Right renal cortex interstitium (tissue), 3 donors: ENCODE results near the gene KIAA1549. TPM values are rescaled to one million over a fixed set of nuclear protein-coding genes. Genes with fewer than 3 reads are reported as not detected.
"Not testable (repeated sequence)": the region's sequence is repeated elsewhere in the genome, so short reads cannot be mapped to it uniquely, and the experiment has no call there.

Experiments used
- DNase-seq, 3 donors: peaks; one replicate each; pipeline ENCODE4 v3.0.0-alpha.2; 2013; ENCODE audit warnings: low read depth in 3 of 3, low spot score in 2 of 3
- polyA plus RNA-seq, 3 donors: library from polyadenylated mRNA; unstranded; fragments of 120-200 nt; gene quantifications; one replicate each; pipeline ENCODE4 v1.2.1, GENCODE V29; 2013; ENCODE audit not compliant: insufficient read length in 3 of 3

Gene KIAA1549
- polyA plus RNA-seq, 3 donors: 11.9 to 13.6 (median 12.4) TPM

GRCh38 chr7:138945154-138945553, 36.0 kb downstream of the KIAA1549 start:
- no peak for DNase-seq

DNA sequence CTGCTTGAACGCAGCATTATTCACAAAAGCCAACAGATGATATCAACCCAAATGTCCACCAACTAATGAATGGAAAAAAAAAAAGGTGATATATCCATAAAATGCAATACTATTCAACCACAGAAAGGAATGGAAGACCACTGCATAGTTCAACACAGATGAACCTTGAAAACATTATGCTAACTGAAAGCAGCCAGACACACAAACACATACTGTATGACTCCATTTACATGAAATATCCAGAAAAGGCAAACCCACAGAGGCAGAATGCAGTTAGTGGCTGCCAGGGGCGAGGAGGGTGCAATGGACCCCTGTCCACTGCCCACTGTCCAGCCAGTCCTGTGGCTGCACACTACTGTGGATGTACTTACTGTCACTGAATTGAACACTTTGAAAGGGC, 36.6 kb downstream of the KIAA1549 start:
- DNase-seq: no peak

DNA sequence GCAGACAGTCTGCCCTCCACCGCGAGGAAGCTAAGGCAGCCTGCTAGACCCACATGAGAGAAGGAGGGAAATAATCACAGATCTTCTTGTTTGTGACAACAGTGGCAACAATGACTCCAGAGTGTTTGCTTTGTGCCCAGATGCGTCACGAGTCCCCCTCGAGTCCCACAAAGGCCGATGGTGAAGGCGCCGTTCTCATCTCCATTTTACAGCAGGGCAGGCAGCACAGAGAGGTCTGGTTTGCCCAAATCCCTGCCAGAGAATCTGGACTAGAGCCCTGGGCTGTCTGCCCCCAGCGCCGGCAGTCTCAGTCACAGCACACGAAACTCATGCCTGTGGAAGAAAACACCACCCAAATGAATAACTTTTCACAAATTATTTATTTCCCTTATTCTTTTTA, 38.1 kb downstream of the KIAA1549 start:
- no peak for DNase-seq

DNA sequence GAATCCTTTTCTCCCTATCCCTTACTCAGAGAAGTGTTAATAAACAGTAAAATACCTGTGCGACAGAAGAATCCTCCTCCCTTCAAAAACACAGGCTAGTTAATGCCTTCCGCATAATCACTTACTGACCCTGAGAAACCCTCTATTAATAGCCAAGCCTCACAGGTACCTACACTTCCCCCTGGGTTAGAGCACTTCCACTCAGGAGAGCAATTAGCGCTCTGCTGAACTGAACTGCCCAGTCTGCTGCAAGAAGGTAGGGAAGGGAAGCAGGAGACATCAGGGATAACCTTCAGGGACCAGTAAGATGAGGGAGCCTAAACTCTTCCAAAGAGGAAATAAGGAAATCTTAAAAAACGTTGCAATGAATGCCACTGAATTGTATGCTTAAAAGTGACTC, 39.6 kb downstream of the KIAA1549 start:
- no peak for DNase-seq

DNA sequence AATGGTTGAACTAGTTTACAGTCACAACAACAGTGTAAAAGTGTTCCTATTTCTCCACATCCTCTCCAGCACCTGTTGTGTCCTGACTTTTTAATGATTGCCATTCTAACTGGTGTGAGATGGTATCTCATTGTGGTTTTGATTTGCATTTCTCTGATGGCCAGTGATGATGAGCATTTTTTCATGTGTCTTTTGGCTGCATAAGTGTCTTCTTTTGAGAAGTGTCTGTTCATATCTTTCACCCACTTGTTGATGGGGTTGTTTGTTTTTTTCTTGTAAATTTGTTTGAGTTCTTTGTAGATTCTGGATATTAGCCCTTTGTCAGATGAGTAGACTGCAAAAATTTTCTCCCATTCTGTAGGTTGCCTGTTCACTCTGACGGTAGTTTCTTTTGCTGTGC, 40.6 kb downstream of the KIAA1549 start:
- DNase-seq: not testable (repeated sequence)

DNA sequence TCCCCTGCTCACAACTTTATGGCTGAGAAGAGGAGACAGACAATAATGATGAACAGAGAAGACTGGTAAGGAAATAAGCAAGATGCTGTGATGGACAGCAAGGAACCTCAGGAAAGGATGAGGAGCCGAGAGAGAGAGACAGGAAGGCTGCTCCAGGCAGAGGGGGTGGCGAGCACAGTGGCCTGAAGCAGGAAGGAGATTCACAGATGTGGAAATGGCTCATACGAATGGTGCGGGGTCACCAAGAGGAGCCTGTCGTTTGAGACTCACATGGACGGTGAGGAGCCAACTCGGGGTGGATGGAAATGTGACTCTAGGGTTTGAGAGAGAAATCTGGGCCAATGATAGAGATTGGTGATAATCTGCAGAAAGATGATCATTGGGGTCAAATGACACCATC, 43.7 kb downstream of the KIAA1549 start:
- no peak for DNase-seq

- DNase-seq: no peak
These were observed 45.7 kb downstream of the KIAA1549 start for GRCh38 chr7:138935465-138936011.

DNA sequence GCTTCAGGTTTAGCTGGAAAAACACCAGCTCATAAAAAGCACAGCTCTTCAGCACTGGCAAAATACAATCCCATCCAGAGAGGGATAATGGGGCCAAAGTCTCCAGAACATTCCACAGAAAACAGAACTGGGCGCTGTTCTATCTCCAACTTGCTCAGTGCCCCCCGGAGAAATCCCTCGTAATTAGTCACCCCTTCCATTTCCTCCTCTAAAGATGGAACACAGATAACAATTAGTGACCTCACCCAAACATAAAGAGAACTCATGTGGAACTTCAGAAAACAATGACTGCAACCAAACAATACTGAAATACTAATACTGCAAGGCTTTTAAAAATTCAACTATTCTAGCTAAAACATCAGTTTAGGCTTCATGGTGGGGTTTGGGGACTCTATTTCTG, 46.3 kb downstream of the KIAA1549 start:
- DNase-seq: no peak

- DNase-seq: no peak
These were observed 46.8 kb downstream of the KIAA1549 start for GRCh38 chr7:138934367-138934766.

DNA sequence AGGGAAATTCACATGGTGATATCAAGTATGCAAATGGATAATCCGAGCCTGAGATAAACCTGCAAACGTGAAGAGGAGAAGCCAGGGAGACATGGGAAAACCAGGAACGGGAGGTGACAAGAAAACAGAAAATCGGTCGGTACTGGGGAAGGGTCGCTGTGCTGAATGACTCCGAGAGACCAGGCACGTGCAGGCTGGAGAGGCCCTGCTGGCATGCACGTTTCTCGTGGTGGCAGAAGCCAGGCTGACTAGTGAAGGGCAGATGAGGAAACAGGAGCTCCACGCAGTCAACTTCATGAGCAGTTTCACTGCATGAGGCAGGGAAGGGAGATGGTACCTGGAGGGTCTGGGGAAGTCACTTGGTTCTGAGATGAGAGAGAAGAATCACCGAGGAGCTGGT, 48.3 kb downstream of the KIAA1549 start:
- no peak for DNase-seq

DNA sequence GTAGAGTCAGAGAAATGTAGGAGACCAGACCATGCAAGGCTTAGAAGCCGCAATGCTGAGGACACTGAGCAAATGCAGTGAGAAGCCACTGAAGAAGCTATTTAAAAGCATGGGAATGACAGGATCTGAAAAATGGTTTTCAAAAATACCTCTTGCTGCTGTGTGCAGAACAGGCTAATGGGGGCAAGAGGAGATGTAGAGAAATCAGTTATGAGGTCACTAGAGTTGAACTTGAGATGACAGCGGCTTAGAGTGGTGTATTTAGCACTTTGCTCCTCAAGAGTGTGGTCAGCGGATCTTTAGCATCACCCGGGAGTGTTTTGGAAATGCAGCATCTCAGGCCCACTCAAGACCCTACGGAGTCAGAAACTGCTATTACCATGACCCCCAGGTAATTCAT, 48.8 kb downstream of the KIAA1549 start:
- no peak for DNase-seq

DNA sequence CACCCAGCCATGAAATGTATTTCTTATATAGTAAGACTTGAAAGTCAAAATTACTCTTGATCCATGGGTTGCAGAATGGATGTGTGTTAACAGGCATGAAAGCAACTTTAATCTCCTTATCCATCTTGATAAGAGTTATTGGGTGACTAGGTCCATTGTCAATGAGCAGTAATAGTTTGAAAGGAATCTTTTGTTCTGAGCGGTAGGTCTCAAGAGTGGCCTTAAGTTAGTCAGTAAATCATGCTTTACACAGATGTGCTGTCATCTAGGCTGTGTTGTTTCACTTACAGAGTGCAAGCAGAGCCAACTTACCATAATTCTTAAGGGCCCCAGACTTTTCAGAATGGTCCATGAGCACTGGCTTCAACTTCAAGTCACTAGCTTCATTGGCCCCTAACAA, 51.2 kb downstream of the KIAA1549 start:
- no peak for DNase-seq

- DNase-seq: no peak
These were observed 55.0 kb downstream of the KIAA1549 start for GRCh38 chr7:138926241-138926612.

DNA sequence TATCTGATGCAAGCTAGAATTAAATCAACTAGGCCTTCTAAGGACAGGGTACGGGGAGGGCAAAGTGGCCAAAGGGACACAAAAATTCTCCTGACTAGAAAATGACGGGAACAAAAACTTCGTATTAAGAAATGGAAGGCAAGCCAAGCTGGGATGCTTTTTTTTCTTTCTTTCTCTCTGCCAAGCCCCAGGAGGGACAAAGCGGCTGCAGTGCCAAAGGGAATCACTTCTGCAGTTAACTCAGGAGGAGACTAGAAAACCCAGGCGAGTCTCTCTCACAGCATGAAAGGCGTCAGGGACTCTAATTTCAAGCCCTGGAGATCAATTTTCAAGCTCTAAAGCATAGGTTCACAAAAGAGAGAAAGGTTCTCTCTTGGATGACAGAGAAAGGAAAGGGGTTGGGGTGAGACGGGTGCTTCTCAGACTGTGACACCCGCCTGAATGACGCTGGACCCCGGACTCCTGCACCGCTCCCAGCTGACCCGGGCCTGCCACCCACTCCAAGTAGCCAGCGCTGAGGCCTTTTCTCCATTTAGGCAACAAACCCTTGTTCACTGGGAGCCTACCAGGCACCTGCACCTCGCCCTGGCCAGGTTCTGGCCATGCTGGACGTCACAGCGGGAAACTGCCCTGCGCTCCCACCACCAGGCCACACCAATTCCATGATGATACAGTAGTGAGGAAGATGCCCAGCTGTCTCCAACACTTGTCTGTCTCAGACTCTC, 56.5 kb downstream of the KIAA1549 start:
- DNase-seq: no peak

DNA sequence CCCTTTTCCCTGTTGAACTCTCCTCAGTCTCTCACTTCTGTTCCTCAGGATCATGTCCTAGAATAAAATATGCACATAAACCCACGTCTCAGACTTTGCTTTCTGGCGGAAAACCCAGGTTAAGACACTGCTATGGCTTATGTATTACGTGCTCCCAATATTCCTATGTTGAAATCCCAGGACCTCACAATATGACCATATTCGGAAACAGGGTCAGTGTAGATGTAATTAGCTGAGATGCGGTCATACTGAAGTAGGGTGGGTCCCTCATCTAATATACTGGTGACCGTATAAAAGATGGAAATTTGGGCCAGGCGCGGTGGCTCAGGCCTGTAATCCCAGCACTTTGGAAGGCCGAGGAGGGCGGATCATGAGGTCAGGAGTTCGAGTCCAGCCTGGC, 59.9 kb downstream of the KIAA1549 start:
- no peak for DNase-seq

GRCh38 chr7:138919911-138920310, 61.3 kb downstream of the KIAA1549 start:
- DNase-seq: no peak

DNA sequence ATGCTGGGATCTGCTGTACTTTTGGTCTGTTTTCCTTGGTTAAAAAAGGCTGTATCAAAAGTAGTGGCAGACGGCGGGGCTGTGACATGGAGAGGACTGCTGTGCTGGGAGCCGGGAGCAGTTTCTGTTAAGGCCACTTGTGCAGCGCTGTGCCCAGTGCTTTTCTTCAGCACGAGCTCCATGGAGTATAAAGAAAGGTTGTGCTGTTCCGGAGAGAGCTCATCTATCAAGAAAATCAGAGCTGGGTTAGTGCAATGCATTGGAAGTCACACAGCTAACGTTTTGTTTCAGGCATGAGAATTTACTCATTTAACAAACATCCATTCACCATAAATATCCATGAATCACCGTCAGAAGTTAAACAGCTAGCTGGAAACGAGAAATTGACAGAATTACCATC, 62.0 kb downstream of the KIAA1549 start:
- DNase-seq: no peak

- no peak for DNase-seq
These were observed 62.4 kb downstream of the KIAA1549 start for GRCh38 chr7:138918756-138919155.

- no peak for DNase-seq
These were observed 63.0 kb downstream of the KIAA1549 start for GRCh38 chr7:138918176-138918575.

- no peak for DNase-seq
These were observed 63.4 kb downstream of the KIAA1549 start for GRCh38 chr7:138917771-138918170.

- no peak for DNase-seq
These were observed 64.5 kb downstream of the KIAA1549 start for GRCh38 chr7:138916731-138917130.

DNA sequence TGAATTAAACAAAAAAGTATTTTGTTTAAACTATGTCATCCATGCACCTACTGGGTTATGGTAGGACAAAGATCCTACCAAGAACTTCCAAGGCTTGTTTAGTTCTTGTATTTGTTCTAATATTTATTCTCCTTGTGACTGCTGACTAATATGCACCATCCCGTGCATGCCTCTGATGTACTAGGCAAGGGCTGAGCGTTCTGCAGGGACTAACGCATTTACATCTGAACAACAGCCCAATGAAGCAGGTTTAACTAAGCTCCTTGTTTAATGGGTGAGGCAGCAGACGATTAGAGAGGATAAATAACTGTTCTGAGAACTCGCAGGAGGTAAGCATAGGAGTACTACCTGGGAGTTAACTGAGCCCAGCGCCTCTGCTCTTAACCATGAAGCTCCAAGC, 64.9 kb downstream of the KIAA1549 start:
- DNase-seq: no peak

- no peak for DNase-seq
These were observed 67.4 kb downstream of the KIAA1549 start for GRCh38 chr7:138913783-138914182.
